Right renal pelvis (tissue), 4 donors: ENCODE results near the gene MOGAT1. TPM values are rescaled to one million over a fixed set of nuclear protein-coding genes. Genes with fewer than 3 reads are reported as not detected.
"Not testable (repeated sequence)": the region's sequence is repeated elsewhere in the genome, so short reads cannot be mapped to it uniquely, and the experiment has no call there.

ENCODE experiments used
- DNase-seq, 4 donors: peaks; one replicate each; pipeline ENCODE4 v3.0.0-alpha.2; 2013; ENCODE audit warnings: low read depth in 4 of 4, low spot score in 3 of 4, missing footprints in 1 of 4
- polyA plus RNA-seq, 4 donors: library from polyadenylated mRNA; unstranded; fragments of 120-200 nt; gene quantifications; one replicate each; pipeline ENCODE4 v1.2.1, GENCODE V29; 2013; ENCODE audit not compliant: insufficient read length in 4 of 4

Gene MOGAT1
- polyA plus RNA-seq, 4 donors = 0.05 TPM; not detected in 3

DNA sequence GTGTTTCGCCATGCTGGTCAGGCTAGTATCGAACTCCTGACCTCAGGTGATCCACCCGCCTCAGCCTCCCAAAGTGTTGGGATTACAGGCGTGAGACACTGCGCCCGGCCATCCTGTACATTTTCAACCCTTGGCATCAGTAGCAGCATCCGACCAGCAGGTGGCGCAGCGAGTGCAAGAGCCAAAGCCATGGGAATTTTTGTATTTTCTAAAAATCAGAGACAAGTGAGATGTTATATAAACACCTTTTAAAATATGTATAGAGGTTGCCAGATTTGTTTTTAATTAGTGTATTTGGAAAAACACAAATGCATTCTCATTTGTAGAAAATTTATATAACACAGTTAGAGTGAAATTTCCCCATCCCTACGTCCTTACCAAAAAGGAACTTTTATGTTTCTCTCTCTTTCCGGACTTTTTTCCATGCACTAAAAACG lies 36.8 kb downstream of the MOGAT1 start:
- DNase-seq = peak; percentile 48 to 60 (median 55)

- peak; percentile 28 to 45 (median 44) for DNase-seq
These were observed 37.9 kb downstream of the MOGAT1 start for GRCh38 chr2:222709191-222709891.

- no peak for DNase-seq
These were observed 39.3 kb downstream of the MOGAT1 start for GRCh38 chr2:222710736-222711135.

GRCh38 chr2:222711315-222711940 lies 40.0 kb downstream of the MOGAT1 start:
- no peak for DNase-seq

- no peak for DNase-seq
These were observed 41.5 kb downstream of the MOGAT1 start for GRCh38 chr2:222713002-222713401.

DNA sequence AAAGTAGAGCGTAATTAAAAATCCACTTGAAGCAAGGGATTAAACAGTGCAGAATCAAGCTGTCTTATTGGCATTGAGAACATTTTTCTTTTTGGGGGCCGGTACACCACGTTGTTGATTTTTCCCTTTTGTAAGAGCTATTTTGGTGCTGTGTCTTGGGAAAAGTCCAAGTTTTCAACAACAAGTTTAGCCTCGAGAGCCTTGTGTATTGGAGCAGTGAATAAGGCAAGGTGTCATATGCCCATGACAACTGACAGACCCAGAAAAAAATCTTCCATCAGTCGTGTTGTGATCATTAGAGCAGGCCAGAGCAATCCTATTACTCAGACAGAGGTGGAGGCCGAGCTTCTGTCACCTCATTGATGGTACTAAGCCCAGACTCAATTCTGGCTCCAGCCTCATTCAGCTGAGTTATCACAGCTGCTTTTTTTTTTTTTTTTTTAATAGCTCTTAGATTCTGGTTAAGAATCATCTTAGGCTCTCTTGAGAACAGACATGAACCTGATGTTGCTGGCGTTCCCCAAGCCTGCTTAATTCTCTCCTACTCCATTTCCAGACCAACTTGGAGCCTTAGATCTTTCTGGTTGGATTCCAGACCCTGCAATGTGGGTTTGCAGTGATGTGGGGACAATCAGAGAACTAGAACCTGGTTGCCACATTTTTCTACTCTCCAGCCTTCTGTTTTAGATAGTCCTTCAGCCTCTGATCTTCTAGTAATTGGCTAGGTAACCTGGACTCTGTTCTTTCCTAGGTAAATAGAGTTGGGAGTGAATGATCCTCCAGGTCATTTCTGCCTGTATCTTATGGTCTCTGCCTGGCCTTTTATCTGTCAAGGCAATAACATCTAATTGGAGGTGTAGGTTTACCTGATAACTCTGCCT lies 43.1 kb downstream of the MOGAT1 start:
- DNase-seq = peak; percentile 25 to 39 (median 30)

DNA sequence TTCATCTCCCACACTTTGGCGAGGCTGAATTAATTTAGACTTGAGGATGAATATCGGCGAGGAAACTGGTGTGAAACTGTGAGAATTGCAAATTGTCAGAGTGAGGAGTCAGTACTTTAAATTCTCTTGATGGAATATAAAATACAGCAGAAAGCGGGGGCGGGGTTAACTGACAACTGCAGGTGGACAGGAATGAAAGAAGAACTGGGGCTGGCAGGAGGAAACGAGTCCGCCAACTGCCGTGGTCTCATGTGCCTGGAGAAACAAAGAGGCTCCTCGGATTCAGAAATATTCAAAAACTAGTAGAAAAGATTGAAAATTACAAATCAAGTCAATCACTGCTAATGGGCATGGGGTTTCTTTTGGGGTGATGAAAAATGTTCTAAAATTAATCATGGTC lies 44.3 kb downstream of the MOGAT1 start:
- no peak for DNase-seq

- DNase-seq = not testable (repeated sequence)
These were observed 48.3 kb downstream of the MOGAT1 start for GRCh38 chr2:222719787-222720186.

DNA sequence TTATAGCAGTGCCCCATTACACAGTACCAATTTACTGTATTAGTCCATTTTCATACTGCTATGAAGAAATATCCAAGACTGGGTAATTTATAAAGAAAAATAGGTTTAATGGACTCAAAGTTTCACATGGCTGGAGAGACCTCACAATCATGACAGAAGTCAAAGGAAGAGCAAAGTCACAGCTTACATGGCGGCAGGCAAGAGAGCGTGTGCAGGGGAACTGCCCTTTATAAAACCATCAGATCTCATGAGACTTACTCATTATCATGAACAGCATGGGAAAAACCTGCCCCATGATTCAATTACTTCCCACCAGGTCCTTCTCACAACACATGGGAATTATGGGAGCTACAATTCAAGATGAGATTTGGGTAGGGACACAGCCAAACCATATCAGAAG lies 50.1 kb downstream of the MOGAT1 start:
- not testable (repeated sequence) for DNase-seq

DNA sequence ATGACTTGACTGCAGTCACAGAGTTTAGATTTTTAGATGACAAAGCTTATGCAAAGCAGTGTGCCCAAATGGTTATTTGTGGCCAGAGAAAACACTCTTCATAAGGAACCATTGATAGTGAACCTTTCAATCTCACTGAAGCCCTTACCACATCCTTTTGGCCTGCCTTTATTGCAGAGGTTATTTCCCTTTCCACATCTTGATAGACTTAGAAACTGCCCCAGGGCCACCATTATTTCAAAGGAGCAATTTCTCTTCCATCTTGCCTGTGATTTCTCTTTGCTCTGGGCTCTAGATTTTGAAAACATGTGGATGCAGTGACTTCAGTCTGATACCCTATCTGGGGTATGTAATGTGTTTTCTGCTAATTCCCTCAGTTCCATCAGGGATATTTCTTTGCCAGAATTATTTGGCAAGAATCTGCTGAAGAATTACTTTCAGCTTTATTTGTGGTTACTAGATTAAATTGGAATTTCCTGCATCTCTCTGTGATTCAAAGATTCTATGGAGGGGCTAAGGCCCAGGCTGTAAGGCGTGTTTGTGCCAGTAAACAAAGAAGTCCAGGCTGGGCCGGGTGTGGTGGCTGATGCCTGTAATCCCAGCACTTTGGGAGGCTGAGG lies 51.0 kb downstream of the MOGAT1 start:
- DNase-seq = no peak

GRCh38 chr2:222724208-222724607 lies 52.8 kb downstream of the MOGAT1 start:
- DNase-seq = no peak

- no peak for DNase-seq
These were observed 57.2 kb downstream of the MOGAT1 start for GRCh38 chr2:222728621-222729020.

DNA sequence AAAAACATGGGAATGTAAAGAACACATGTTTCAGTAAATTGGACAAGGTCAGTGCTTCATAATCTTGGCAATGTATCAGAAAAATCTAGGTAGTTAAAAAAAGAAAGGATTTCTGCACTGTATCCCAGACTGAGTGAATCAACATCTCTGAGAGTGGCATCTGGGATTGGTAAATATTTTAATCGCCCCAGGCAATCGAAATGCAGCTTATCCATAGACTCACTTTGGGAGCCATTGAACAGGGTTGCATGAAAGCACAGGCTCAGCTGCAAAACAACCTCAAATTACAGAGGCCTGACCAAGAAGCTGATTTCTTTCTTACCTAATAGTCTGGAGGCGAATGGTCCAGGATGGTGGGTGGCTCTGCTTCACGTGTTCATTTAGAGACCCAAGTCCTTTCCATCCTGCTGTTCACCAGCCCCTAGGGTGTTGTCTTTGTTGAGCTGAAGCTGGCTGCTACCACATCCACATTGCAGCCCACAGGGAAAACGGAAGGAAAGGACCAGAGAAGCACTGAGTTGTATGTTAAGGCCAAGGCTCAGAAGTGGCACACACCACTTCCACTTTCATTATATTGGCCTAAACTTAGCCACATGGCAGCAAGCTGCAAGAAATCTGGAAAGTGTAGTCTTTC lies 59.0 kb downstream of the MOGAT1 start:
- no peak for DNase-seq

- no peak for DNase-seq
These were observed 59.8 kb downstream of the MOGAT1 start for GRCh38 chr2:222731201-222731621.

- DNase-seq = no peak
These were observed 61.2 kb downstream of the MOGAT1 start for GRCh38 chr2:222732489-222733178.

- DNase-seq = no peak
These were observed 62.0 kb downstream of the MOGAT1 start for GRCh38 chr2:222733470-222733845.

GRCh38 chr2:222733846-222734702 lies 62.6 kb downstream of the MOGAT1 start:
- no peak for DNase-seq

DNA sequence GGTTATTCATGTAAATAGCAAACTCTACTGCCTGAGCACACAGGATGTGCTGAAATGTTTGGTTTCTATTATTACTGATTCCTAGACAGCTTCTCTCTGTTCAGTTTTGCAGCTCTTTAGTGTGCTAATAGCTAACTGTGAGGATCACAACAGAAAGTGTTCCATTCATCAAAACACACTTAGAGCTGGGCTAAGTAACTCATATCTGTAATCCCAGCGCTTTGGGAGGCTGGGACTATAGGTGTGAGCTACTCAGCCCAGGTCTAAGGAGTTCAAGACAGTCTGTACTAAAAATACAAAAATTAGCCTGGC lies 63.2 kb downstream of the MOGAT1 start:
- no peak for DNase-seq

DNA sequence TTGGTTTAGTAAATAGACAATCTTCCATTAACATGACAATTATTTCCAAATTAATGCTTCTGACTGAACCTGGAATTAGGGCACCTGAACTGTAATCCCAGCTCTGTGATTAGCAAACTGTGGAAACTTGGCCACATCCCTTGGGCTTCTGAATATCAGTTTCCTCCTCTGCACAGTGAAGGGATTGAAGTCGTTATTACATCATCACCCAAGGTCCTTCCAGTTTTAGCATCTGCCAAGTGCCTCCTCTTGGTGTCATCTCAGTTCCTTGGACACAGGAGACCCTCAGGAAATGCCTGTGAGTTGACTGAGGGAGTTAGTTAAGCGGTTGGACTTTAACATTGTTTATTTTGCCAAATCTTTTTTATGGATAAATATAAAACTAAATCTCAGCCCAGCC lies 64.8 kb downstream of the MOGAT1 start:
- no peak for DNase-seq
